GM12878 (cell line): Measurements from ENCODE around the gene RNU5B-1. TPM values are rescaled to one million over a fixed set of nuclear protein-coding genes. Genes with fewer than 3 reads are reported as not detected.

Experiments
- ATAC-seq: fragments of 200-7000 bp; cut with Tn5 transposase; 3 replicates; pipeline ENCODE4 v1.9.1; 2020; ENCODE audit warnings: mild to moderate bottlenecking, moderate library complexity
- BruUV-seq: library from RNA; stranded (reverse); fragments of 400-500 nt; replicated peaks from 2 replicates; lab custom pipeline; 2021; lab: Mats Ljungman, UMichigan
- CTCF ChIA-PET: fragments of 300-600 bp; sonication (Branson Sonifier 250); formaldehyde crosslinking; extraction: SDS; loops from one replicate; lab custom pipeline; 2021; ENCODE audit warnings: inconsistent platforms; lab: Yijun Ruan, JAX
- POLR2A ChIA-PET: fragments of 350-600 bp; formaldehyde crosslinking; extraction: SDS; loops from one replicate; lab custom pipeline; 2021; ENCODE audit warnings: inconsistent platforms; lab: Charles Lee
- RAD21 ChIA-PET: fragments of 300-600 bp; sonication (Branson Sonifier 250); formaldehyde crosslinking; loops from one replicate; lab custom pipeline; 2023; ENCODE audit warnings: antibody characterized with exemption; ENCODE audit not compliant: unreplicated experiment; lab: Charles Lee
- SMC1A ChIA-PET: fragments of 300-600 bp; sonication (Branson Sonifier 250); formaldehyde crosslinking; loops from one replicate; lab custom pipeline; 2023; ENCODE audit not compliant: unreplicated experiment, uncharacterized antibody; lab: Charles Lee
- DNase-seq: peaks from one replicate; pipeline ENCODE4 v3.0.0-alpha.2; 2011; ENCODE audit warnings: low read depth, low spot score
- FAIRE-seq: peaks from 3 replicates; lab custom pipeline; 2011; peaks lifted over from hg19 to GRCh38; lab: Jason Lieb, UNC
- H2AFZ ChIP-seq: 2 replicates; pipeline ENCODE4 v1.6.0; 2011; ENCODE audit warnings: low read depth, low read length, control low read depth; ENCODE audit not compliant: control insufficient read depth
- H3K27ac ChIP-seq: 2 replicates; pipeline ENCODE4 v1.5.1; 2011; ENCODE audit warnings: control low read depth; ENCODE audit not compliant: control insufficient read depth, insufficient read depth
- H3K27me3 ChIP-seq, 2 experiments: replicated peaks in 1 of 2; 2 replicates each; pipeline versions ENCODE4 v1.6.0 to v1.6.1; 2011; ENCODE audit warnings: low read length in 1 of 2; ENCODE audit not compliant: control insufficient read depth in 2 of 2, insufficient read depth in 2 of 2
- H3K36me3 ChIP-seq, 2 experiments: 2 replicates each; pipeline ENCODE4 v1.5.1; 2011; ENCODE audit warnings: low read length in 1 of 2; ENCODE audit not compliant: control insufficient read depth in 2 of 2, insufficient read depth in 2 of 2
- H3K4me1 ChIP-seq: 2 replicates; pipeline ENCODE4 v1.6.1; 2011; ENCODE audit warnings: mild to moderate bottlenecking, low read length, moderate library complexity, mixed read lengths; ENCODE audit not compliant: control insufficient read depth, insufficient read depth
- H3K4me2 ChIP-seq: 2 replicates; pipeline ENCODE4 v1.6.0; 2011; ENCODE audit warnings: control low read depth; ENCODE audit not compliant: control insufficient read depth, insufficient read depth
- H3K4me3 ChIP-seq: fragments of 200-600 bp; sonication (generic); 2 replicates; pipeline ENCODE4 v1.5.1; 2016
- H3K79me2 ChIP-seq: 2 replicates; pipeline ENCODE4 v1.6.0; 2011; ENCODE audit warnings: low read length; ENCODE audit not compliant: control insufficient read depth, insufficient read depth
- H3K9ac ChIP-seq: 2 replicates; pipeline ENCODE4 v1.8.0; 2011; ENCODE audit warnings: low read length, control low read depth, mixed read lengths; ENCODE audit not compliant: control insufficient read depth, insufficient read depth
- H3K9me3 ChIP-seq: replicated peaks from 3 replicates; pipeline ENCODE4 v1.5.1; 2011; ENCODE audit warnings: mild to moderate bottlenecking, low read length; ENCODE audit not compliant: control insufficient read depth, insufficient read depth
- H4K20me1 ChIP-seq: 2 replicates; pipeline ENCODE4 v1.6.0; 2011; ENCODE audit not compliant: control insufficient read depth, insufficient read depth
- BCL11A ChIP-seq: IDR thresholded peaks from 2 replicates; pipeline ENCODE4 v1.6.1; 2011; ENCODE audit warnings: low read depth, low read length
- CBX5 ChIP-seq: sonication (generic); IDR thresholded peaks from 2 replicates; pipeline ENCODE4 v1.6.1; 2016; ENCODE audit warnings: low read depth, moderate library complexity, mild to moderate bottlenecking, inconsistent platforms
- CEBPZ ChIP-seq: fragments of 150-350 bp; IDR thresholded peaks from 2 replicates; pipeline ENCODE4 v1.6.1; 2016; ENCODE audit warnings: low read depth, low read length
- MLLT1 ChIP-seq: fragments of 450-650 bp; IDR thresholded peaks from 2 replicates; pipeline ENCODE4 v1.6.1; 2016; ENCODE audit warnings: mild to moderate bottlenecking
- MTA2 ChIP-seq: fragments of 450-650 bp; IDR thresholded peaks from 2 replicates; pipeline ENCODE4 v1.6.1; 2016; ENCODE audit warnings: low read depth, mild to moderate bottlenecking, moderate library complexity
- RCOR1 ChIP-seq: conservative IDR thresholded peaks from 2 replicates; pipeline ENCODE4 v1.6.1; 2012; ENCODE audit warnings: low read depth, low read length, improper control_type of control experiment
- STAT3 ChIP-seq: IDR thresholded peaks from 2 replicates; pipeline ENCODE4 v1.6.1; 2011; ENCODE audit warnings: low read depth, low read length, improper control_type of control experiment
- WGBS: methylation state at CpG from one replicate; pipeline ENCODE4 v1.1.6; 2016; ENCODE audit warnings: low lambda C conversion rate; ENCODE audit not compliant: insufficient replicate concordance, insufficient coverage; ENCODE audit errors: missing lambda C conversion rate; 5-methylcytosine and 5-hydroxymethylcytosine counted together
- in situ Hi-C: fragments of 300-500 bp; cut with MboI; formaldehyde crosslinking; loops from 9 replicates; pipeline ENCODE4 v1.14.3; 2018; ENCODE audit warnings: mixed read lengths
- intact Hi-C: fragments of 100-400 bp; cut with micrococcal nuclease; formaldehyde crosslinking; loops from one replicate; pipeline ENCODE4 v1.14.2; 2022; ENCODE audit not compliant: unreplicated experiment
- polyA plus RNA-seq, 11 experiments: library from polyadenylated mRNA; depleted of rRNA in 4 of 11; unstranded in 6 of 11; stranded (reverse) in 5 of 11; fragments of >200 nt; fragmentation: Nextera tagmentation in 4 of 11; fragmentation: Illumina TruSeq in 1 of 11; extraction: Ambion mirVana in 4 of 11; extraction: Trizol in 1 of 11; gene quantifications; 1 replicate in 1 of 11; 2 replicates in 10 of 11; pipeline versions ENCODE4 v1.2.1 to v1.2.3, GENCODE V29; 2011 to 2016; ENCODE audit warnings: inconsistent platforms in 2 of 11, missing spikeins in 2 of 11, low read depth in 1 of 11
- total RNA-seq, 4 experiments: library from RNA; depleted of rRNA in 3 of 4; stranded (reverse); fragments of >200 nt in 3 of 4; fragmentation: Illumina TruSeq in 1 of 4; extraction: Trizol in 1 of 4; gene quantifications; 2 replicates each; pipeline versions ENCODE4 v1.2.1 to v1.2.3, GENCODE V29; 2013 to 2021

Gene RNU5B-1
- total and polyA plus RNA-seq, 10 of the 15 experiments (the other 5 are each of a cell fraction or from before 2014, with no cell fraction given): 19.1 TPM; not detected in 9

GRCh38 chr15:65289261-65289854 lies 15.1 kb upstream of the RNU5B-1 start (continued):
- no peak for TF ChIP-seq MTA2

- no peak overlapping the region for H3K27ac ChIP-seq
- no peak overlapping the region for H2AFZ ChIP-seq
- H3K9ac ChIP-seq: no peak overlapping the region
- 73% methylated on average over 7 of the region's 7 CpGs for WGBS
- TF ChIP-seq BCL11A: no peak
- TF ChIP-seq RCOR1: no peak
- TF ChIP-seq STAT3: no peak
- TF ChIP-seq CBX5: no peak
- no peak for TF ChIP-seq CEBPZ
- no peak for TF ChIP-seq MLLT1
- no peak for ATAC-seq
- in situ Hi-C loops: no loop called here
- no peak overlapping the region for H3K4me3 ChIP-seq
- ChIA-PET POLR2A (interaction anchor here (1.1 kb wide), 1 partner anchor 8 kb away, joined by 3 read pairs; no protein-coding TSS in a partner anchor), RAD21 (no interaction called here), CTCF (no interaction called here), SMC1A (no interaction called here)
- H3K27me3 ChIP-seq: no peaks in the 10 kb centered on the region
- no peaks in the 10 kb centered on the region for H3K9me3 ChIP-seq
- H3K79me2 ChIP-seq: no peaks in the 10 kb centered on the region; the same call in 1 of the 2 replicates
- no peak for DNase-seq
- no peak overlapping the region for H3K4me2 ChIP-seq
- no peaks in the 10 kb centered on the region for H4K20me1 ChIP-seq
- FAIRE-seq: no peak
- intact Hi-C loops: loop anchor here (10.0 kb wide), 1 partner anchor 465 kb away; the partner anchor contains the start of gene PIF1
- peaks cover 14% of the 10 kb centered on the region for H3K4me1 ChIP-seq
- no peaks in the 10 kb centered on the region for H3K36me3 ChIP-seq
- no TSS peak for BruUV-seq
Observed at GRCh38 chr15:65290228-65290627, 14.2 kb upstream of the RNU5B-1 start.
